Measurements from ENCODE around the gene PLA2G10. TPM values are rescaled to one million over a fixed set of nuclear protein-coding genes. Genes with fewer than 3 reads are reported as not detected.

The PLA2G10 gene
- total RNA-seq, 1 donor from 2014 or later: 7.1 TPM

GRCh38 chr16:14629612-14629918 is 64.5 kb downstream of the PLA2G10 start:
- Histone ChIP-seq H3K27me3 (ENCODE audit: low read depth) (no peaks in the 10 kb centered on the region), H3K4me3 (peak overlapping the region; percentile 73), H3K9me3 (no peaks in the 10 kb centered on the region), H3K36me3 (peaks cover 36% of the 10 kb centered on the region), H3K4me1 (peaks cover 35% of the 10 kb centered on the region), H3K27ac (peak overlapping the region; percentile 93)
- intact Hi-C loops (cut with DNase I): no loop called here
- ATAC-seq (peak; percentile 0 to 1), DNase-seq (no peak)
- no peak for TF ChIP-seq CTCF (IDR thresholded peaks at IDR 0.05)

- intact Hi-C loops (cut with DNase I): no loop called here
- peaks cover 29% of the 10 kb centered on the region for H3K4me1 ChIP-seq
- no peaks in the 10 kb centered on the region for H3K9me3 ChIP-seq
- H3K36me3 ChIP-seq: peaks cover 42% of the 10 kb centered on the region
- no peak for TF ChIP-seq CTCF (IDR thresholded peaks at IDR 0.05)
- H3K27me3 ChIP-seq (ENCODE audit: low read depth): no peaks in the 10 kb centered on the region
- no peak for ATAC-seq
- peak overlapping the region; percentile 73 for H3K4me3 ChIP-seq
- peak overlapping the region; percentile 93 for H3K27ac ChIP-seq
- DNase-seq: no peak
Observed at GRCh38 chr16:14628806-14629611, 65.1 kb downstream of the PLA2G10 start.

DNA sequence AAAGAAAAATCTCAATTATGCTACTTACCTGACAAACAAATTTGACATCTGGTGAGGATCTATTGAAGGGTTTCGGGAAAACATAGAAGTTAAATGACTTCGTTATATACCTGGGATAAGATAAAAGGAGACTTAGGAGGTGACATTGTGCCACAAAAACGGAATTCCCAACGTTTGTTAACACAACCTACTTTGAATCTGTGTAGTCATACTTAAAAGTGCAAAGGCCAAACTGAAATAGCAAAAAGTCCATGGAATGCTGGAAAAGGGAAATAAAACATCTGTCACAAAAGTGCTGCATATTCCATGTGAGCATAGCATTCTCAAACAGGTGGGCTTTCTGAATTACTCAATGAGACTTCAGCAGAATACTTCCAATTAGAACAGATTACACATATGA is 67.0 kb downstream of the PLA2G10 start:
- no peak for DNase-seq
- intact Hi-C loops (cut with DNase I): no loop called here
- Histone ChIP-seq H3K4me1 (peaks cover 25% of the 10 kb centered on the region), H3K9me3 (no peaks in the 10 kb centered on the region), H3K27ac (no peak overlapping the region), H3K36me3 (peaks cover 61% of the 10 kb centered on the region), H3K27me3 (ENCODE audit: low read depth) (no peaks in the 10 kb centered on the region), H3K4me3 (no peak overlapping the region)
- TF ChIP-seq CTCF (IDR thresholded peaks at IDR 0.05): no peak
- no peak for ATAC-seq

Other genes starting within 250 kb of the PLA2G10 start
- gene PARN, start 64.0 kb downstream of the PLA2G10 start, total RNA-seq: 35.7 TPM
- gene BFAR, start 61.4 kb downstream of the PLA2G10 start, total RNA-seq: 90.2 TPM
- gene NPIPA3, start 9.1 kb upstream of the PLA2G10 start, total RNA-seq: 1.4 TPM
- gene NPIPA2, start 48.2 kb upstream of the PLA2G10 start, total RNA-seq: 8.5 TPM
- 57.7 TPM for gene NOMO1, start 139.4 kb upstream of the PLA2G10 start, total RNA-seq
- 90.9 TPM for gene NPIPA1, start 243.1 kb upstream of the PLA2G10 start, total RNA-seq